ENCODE results near the gene SLC7A14. TPM values are rescaled to one million over a fixed set of nuclear protein-coding genes. Genes with fewer than 3 reads are reported as not detected.

SLC7A14 gene
- total RNA-seq, 2 experiments from 2014 or later = not detected

DNA sequence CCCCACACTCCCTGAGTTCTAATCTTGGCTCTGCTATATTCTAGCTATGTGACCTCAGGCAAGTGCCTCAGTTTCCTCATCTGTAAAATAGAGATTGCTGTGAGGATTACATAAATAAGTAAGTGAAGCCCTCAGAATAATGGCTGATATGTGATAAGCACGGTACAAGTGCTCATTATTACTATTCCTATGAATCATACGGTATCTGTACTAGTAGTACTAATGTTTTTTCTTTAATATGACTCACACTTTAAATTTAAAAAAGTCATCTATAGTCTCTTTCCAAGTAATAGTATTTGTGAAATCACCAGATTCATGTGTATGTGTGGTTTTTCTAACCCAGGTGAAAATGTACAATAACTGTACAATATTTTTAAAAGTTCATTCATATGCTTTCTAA is 108.5 kb downstream of the SLC7A14 start:
- POLR2A ChIA-PET = no interaction called here
- no peaks in the 10 kb centered on the region for H3K79me2 ChIP-seq (ENCODE audit: insufficient read depth, low read depth, low read length)
- no peaks in the 10 kb centered on the region for H3K36me3 ChIP-seq (ENCODE audit: insufficient read depth, low read length)
- intact Hi-C loops (cut with micrococcal nuclease; ENCODE audit: unreplicated experiment) = no loop called here
- no peak for DNase-seq (ENCODE audit: low spot score)
- H4K20me1 ChIP-seq (ENCODE audit: insufficient read depth, low read length) = no peaks in the 10 kb centered on the region
- no peak overlapping the region for H2AFZ ChIP-seq (ENCODE audit: low read length)
- H3K9me3 ChIP-seq (ENCODE audit: low read length) = no peaks in the 10 kb centered on the region
- no peaks in the 10 kb centered on the region for H3K9me2 ChIP-seq (ENCODE audit: insufficient read depth, low read length)
- H3K27ac ChIP-seq (ENCODE audit: low read depth, low read length, poor library complexity, severe bottlenecking) = no peak overlapping the region
- CTCF ChIA-PET (ENCODE audit: unreplicated experiment) = no interaction called here
- H3K4me1 ChIP-seq (ENCODE audit: insufficient read depth, low read length, poor library complexity, severe bottlenecking) = no peaks in the 10 kb centered on the region
- no peak overlapping the region for H3K4me2 ChIP-seq (ENCODE audit: low read length)
- TF ChIP-seq CTCF (conservative IDR thresholded peaks at IDR 0.05; ENCODE audit: low read length) (no peak), EZH2phosphoT487 (IDR thresholded peaks at IDR 0.05; ENCODE audit: borderline replicate concordance, low read depth, low read length) (no peak)
- no peak overlapping the region for H3K4me3 ChIP-seq (ENCODE audit: low read depth, low read length, poor library complexity, severe bottlenecking)
- BruUV-seq (replicated peaks) = no TSS peak

- no TSS peak for BruUV-seq (replicated peaks)
- TF ChIP-seq EZH2phosphoT487 (IDR thresholded peaks at IDR 0.05; ENCODE audit: borderline replicate concordance, low read depth, low read length) (no peak), CTCF (conservative IDR thresholded peaks at IDR 0.05; ENCODE audit: low read length) (no peak)
- intact Hi-C loops (cut with micrococcal nuclease; ENCODE audit: unreplicated experiment) = no loop called here
- no peak overlapping the region for H3K27ac ChIP-seq (ENCODE audit: low read depth, low read length, poor library complexity, severe bottlenecking)
- no peak for DNase-seq (ENCODE audit: low spot score)
- no peaks in the 10 kb centered on the region for H3K4me1 ChIP-seq (ENCODE audit: insufficient read depth, low read length, poor library complexity, severe bottlenecking)
- H2AFZ ChIP-seq (ENCODE audit: low read length) = no peak overlapping the region
- H3K36me3 ChIP-seq (ENCODE audit: insufficient read depth, low read length) = no peaks in the 10 kb centered on the region
- ChIA-PET POLR2A (interaction anchor here (0.9 kb wide), 1 partner anchor 10 kb away, joined by 8 read pairs; no protein-coding TSS in a partner anchor), CTCF (ENCODE audit: unreplicated experiment) (no interaction called here)
- no peak overlapping the region for H3K4me3 ChIP-seq (ENCODE audit: low read depth, low read length, poor library complexity, severe bottlenecking)
- no peaks in the 10 kb centered on the region for H3K79me2 ChIP-seq (ENCODE audit: insufficient read depth, low read depth, low read length)
- H3K9me3 ChIP-seq (ENCODE audit: low read length) = no peaks in the 10 kb centered on the region
- no peaks in the 10 kb centered on the region for H3K9me2 ChIP-seq (ENCODE audit: insufficient read depth, low read length)
- H4K20me1 ChIP-seq (ENCODE audit: insufficient read depth, low read length) = no peaks in the 10 kb centered on the region
- H3K4me2 ChIP-seq (ENCODE audit: low read length) = no peak overlapping the region
Measured at GRCh38 chr3:170476291-170476690, 109.6 kb downstream of the SLC7A14 start.

DNA sequence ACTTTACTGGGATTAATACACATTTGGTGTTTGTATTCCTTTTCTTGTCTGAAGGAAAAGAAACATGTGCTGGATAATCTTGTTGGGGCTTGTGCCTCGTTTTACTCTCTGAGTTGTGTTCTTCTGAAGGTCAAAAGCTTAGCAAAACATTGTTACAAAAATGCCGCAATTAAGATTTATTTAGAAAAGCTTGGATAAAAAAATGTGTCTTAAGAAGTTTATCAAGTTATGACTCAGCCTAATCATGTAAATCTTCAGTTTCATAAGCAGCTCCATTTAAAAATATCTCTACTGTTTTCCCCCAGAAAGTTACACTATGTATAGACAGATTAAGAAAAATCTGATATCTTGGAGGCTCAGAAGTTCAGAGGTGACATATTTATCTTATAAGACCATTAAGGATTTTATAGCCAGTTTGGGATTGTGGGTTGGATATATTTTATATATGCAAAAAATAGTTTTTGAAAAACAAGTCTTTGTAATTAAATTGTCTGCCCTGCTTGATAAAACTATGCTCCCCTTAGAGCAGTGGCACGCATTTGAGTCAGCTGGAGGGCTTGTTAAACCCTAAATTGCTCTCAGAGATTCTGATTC is 110.7 kb downstream of the SLC7A14 start:
- TF ChIP-seq CTCF (conservative IDR thresholded peaks at IDR 0.05; ENCODE audit: low read length) (no peak), EZH2phosphoT487 (IDR thresholded peaks at IDR 0.05; ENCODE audit: borderline replicate concordance, low read depth, low read length) (no peak)
- Histone ChIP-seq H3K9me3 (ENCODE audit: low read length) (no peaks in the 10 kb centered on the region), H4K20me1 (ENCODE audit: insufficient read depth, low read length) (no peaks in the 10 kb centered on the region), H3K27ac (ENCODE audit: low read depth, low read length, poor library complexity, severe bottlenecking) (no peak overlapping the region), H3K36me3 (ENCODE audit: insufficient read depth, low read length) (no peaks in the 10 kb centered on the region), H3K79me2 (ENCODE audit: insufficient read depth, low read depth, low read length) (no peaks in the 10 kb centered on the region), H2AFZ (ENCODE audit: low read length) (no peak overlapping the region), H3K4me1 (ENCODE audit: insufficient read depth, low read length, poor library complexity, severe bottlenecking) (no peaks in the 10 kb centered on the region), H3K4me2 (ENCODE audit: low read length) (no peak overlapping the region), H3K4me3 (ENCODE audit: low read depth, low read length, poor library complexity, severe bottlenecking) (no peak overlapping the region), H3K9me2 (ENCODE audit: insufficient read depth, low read length) (no peaks in the 10 kb centered on the region)
- BruUV-seq (replicated peaks) = no TSS peak
- DNase-seq (ENCODE audit: low spot score) = no peak
- CTCF ChIA-PET (ENCODE audit: unreplicated experiment) = no interaction called here
- intact Hi-C loops (cut with micrococcal nuclease; ENCODE audit: unreplicated experiment) = no loop called here
- POLR2A ChIA-PET = interaction anchor here (0.7 kb wide), 1 partner anchor 1327 kb away, joined by 3 read pairs; no protein-coding TSS in a partner anchor
